Kidney (tissue), 14 donors: ENCODE measurements around the gene MAD1L1. TPM values are rescaled to one million over a fixed set of nuclear protein-coding genes. Genes with fewer than 3 reads are reported as not detected.

Experiments
- DNase-seq, 5 donors: peaks; one replicate each; pipeline ENCODE4 v3.0.0-alpha.2; 2013 to 2020
- FAIRE-seq: peaks from 2 replicates; lab custom pipeline; 2012; peaks lifted over from hg19 to GRCh38; lab: Jason Lieb, UNC
- H3K27ac ChIP-seq, 2 donors: one replicate each; pipeline ENCODE4 v1.7.0; 2013; ENCODE audit warnings: low read depth in 2 of 2, low read length in 2 of 2, inconsistent platforms in 1 of 2
- H3K27me3 ChIP-seq: one replicate; pipeline ENCODE4 v1.7.1; 2013; ENCODE audit warnings: low read length, inconsistent platforms; ENCODE audit not compliant: control insufficient read depth, insufficient read depth
- H3K36me3 ChIP-seq, 3 donors: one replicate each; pipeline versions ENCODE4 v1.7.0 to v1.7.1; 2013; ENCODE audit warnings: low read length in 3 of 3, control low read depth in 1 of 3, inconsistent platforms in 1 of 3; ENCODE audit not compliant: insufficient read depth in 3 of 3, control insufficient read depth in 2 of 3
- H3K4me1 ChIP-seq, 3 donors: one replicate each; pipeline versions ENCODE4 v1.7.0 to v1.7.1; 2013; ENCODE audit warnings: low read length in 3 of 3, inconsistent platforms in 1 of 3, low read depth in 1 of 3; ENCODE audit not compliant: control insufficient read depth in 2 of 3, insufficient read depth in 2 of 3
- H3K4me3 ChIP-seq, 3 donors: one replicate each; pipeline versions ENCODE4 v1.7.0 to v1.8.1; 2013; ENCODE audit warnings: low read length in 3 of 3, control low read depth in 1 of 3, inconsistent platforms in 1 of 3
- H3K9ac ChIP-seq, 3 donors: one replicate each; pipeline versions ENCODE4 v1.7.0 to v1.7.1; 2013; ENCODE audit warnings: low read length in 3 of 3, control low read depth in 1 of 3, inconsistent platforms in 1 of 3
- H3K9me3 ChIP-seq, 3 donors: one replicate each; pipeline versions ENCODE4 v1.7.0 to v1.7.1; 2013; ENCODE audit warnings: low read length in 3 of 3, control low read depth in 1 of 3, inconsistent platforms in 1 of 3; ENCODE audit not compliant: control insufficient read depth in 2 of 3, insufficient read depth in 1 of 3
- CTCF ChIP-seq: IDR thresholded peaks from 3 replicates; pipeline ENCODE4 v1.5.1; 2012; ENCODE audit warnings: mild to moderate bottlenecking, moderate library complexity, borderline replicate concordance; ENCODE audit not compliant: insufficient read depth; ENCODE audit errors: extremely low read depth
- intact Hi-C: fragments of 100-400 bp; cut with DNase I; formaldehyde crosslinking; loops from one replicate; pipeline ENCODE4 v1.11.1; 2022
- polyA plus RNA-seq: library from polyadenylated mRNA; stranded (reverse); fragments of 350-450 nt; fragmentation: Illumina TruSeq; extraction: RNeasy Lipid Tissue Mini Kit (QIAGEN cat#74804); gene quantifications from one replicate; pipeline ENCODE4 v1.2.3, GENCODE V29; 2014; ENCODE audit warnings: low read depth, low replicate concordance; ENCODE audit not compliant: insufficient read depth
- total RNA-seq: library from RNA; stranded (reverse); fragmentation: NEBNext Ultra II Directional; extraction: Animal tissue kit (Norgen Biotek cat#: 25700); gene quantifications from one replicate; pipeline ENCODE4 v1.2.1, GENCODE V29; 2021
- donor health status: control.
- donor health status: control.
- donor health status: control.
- donor health status: control.
- donor health status: control.
- donor health status: DM: yes; HTN: yes; CAD: no.
- donor health status: Normal renal cell carcinoma (clear cell type).

The MAD1L1 gene
- total and polyA plus RNA-seq, 2 donors from 2014 or later: 33.2 to 45.2 TPM

- no peaks in the 10 kb centered on the region for H3K9me3 ChIP-seq
- no peak overlapping the region for H3K27ac ChIP-seq
- DNase-seq (peak in 1 of 5 donors; percentile 57), FAIRE-seq (no peak)
- no peaks in the 10 kb centered on the region for H3K4me1 ChIP-seq
- TF ChIP-seq CTCF: no peak
- H3K9ac ChIP-seq: no peak overlapping the region
- intact Hi-C loops: no loop called here
- no peaks in the 10 kb centered on the region for H3K27me3 ChIP-seq
- no peak overlapping the region for H3K4me3 ChIP-seq
- H3K36me3 ChIP-seq: no peaks in the 10 kb centered on the region
Observed at GRCh38 chr7:1937252-1937605, 295.5 kb downstream of the MAD1L1 start.

- TF ChIP-seq CTCF: no peak
- Histone ChIP-seq H3K4me1 (no peaks in the 10 kb centered on the region), H3K27ac (no peak overlapping the region), H3K4me3 (no peak overlapping the region), H3K9me3 (no peaks in the 10 kb centered on the region), H3K27me3 (no peaks in the 10 kb centered on the region), H3K9ac (no peak overlapping the region), H3K36me3 (no peaks in the 10 kb centered on the region)
- FAIRE-seq (no peak), DNase-seq (peak in 1 of 5 donors; percentile 61)
- intact Hi-C loops: no loop called here
Observed at GRCh38 chr7:1936531-1937251, 296.1 kb downstream of the MAD1L1 start.

- H3K9me3 ChIP-seq: no peaks in the 10 kb centered on the region
- no peaks in the 10 kb centered on the region for H3K36me3 ChIP-seq
- no peak for TF ChIP-seq CTCF
- peak in 1 of 5 donors; percentile 57 for DNase-seq
- H3K27ac ChIP-seq: no peak overlapping the region
- no peaks in the 10 kb centered on the region for H3K27me3 ChIP-seq
- H3K4me1 ChIP-seq: no peaks in the 10 kb centered on the region
- H3K9ac ChIP-seq: no peak overlapping the region
- no peak overlapping the region for H3K4me3 ChIP-seq
- no peak for FAIRE-seq
- intact Hi-C loops: no loop called here
Observed at GRCh38 chr7:1936006-1936310, 296.8 kb downstream of the MAD1L1 start.
